HepG2 (cell line): ENCODE measurements around the gene ATG7. TPM values are rescaled to one million over a fixed set of nuclear protein-coding genes. Genes with fewer than 3 reads are reported as not detected.

ENCODE experiments used
- ATAC-seq: fragments of 200-7000 bp; cut with Tn5 transposase; 3 replicates; pipeline ENCODE4 v1.9.1; 2020; ENCODE audit warnings: mild to moderate bottlenecking, moderate library complexity
- BruUV-seq: library from RNA; stranded (reverse); fragments of 400-500 nt; replicated peaks from 2 replicates; lab custom pipeline; 2021; lab: Mats Ljungman, UMichigan
- CTCF ChIA-PET: fragments of 300-600 bp; formaldehyde crosslinking; extraction: SDS; loops from one replicate; lab custom pipeline; 2021; ENCODE audit warnings: low total read pairs, inconsistent platforms, low intra/inter-chr PET ratio; lab: Yijun Ruan, JAX
- POLR2A ChIA-PET: fragments of 350-600 bp; sonication (Branson Sonifier 250); formaldehyde crosslinking; loops from one replicate; lab custom pipeline; 2020; ENCODE audit warnings: antibody characterized with exemption, inconsistent platforms; lab: Yijun Ruan, JAX
- DNase-seq: peaks from one replicate; pipeline ENCODE4 v3.0.0-alpha.2; 2015; ENCODE audit warnings: low spot score
- FAIRE-seq: peaks from 3 replicates; lab custom pipeline; 2011; peaks lifted over from hg19 to GRCh38; lab: Jason Lieb, UNC
- H2AFZ ChIP-seq: one replicate; pipeline ENCODE4 v1.6.1; 2011; ENCODE audit warnings: low read length, inconsistent platforms
- H3K27ac ChIP-seq: fragments of 300-600 bp; 3 replicates; pipeline ENCODE4 v1.8.0; 2011; ENCODE audit warnings: mixed run types, mild to moderate bottlenecking, mixed read lengths, low read length, inconsistent platforms; ENCODE audit not compliant: insufficient read depth; ENCODE audit errors: extremely low read length
- H3K27me3 ChIP-seq, 2 experiments: fragments of 200-600 bp in 1 of 2; 2 replicates in 1 of 2; 3 replicates in 1 of 2; pipeline versions ENCODE4 v1.6.0 to v1.8.0; 2011; ENCODE audit warnings: low read length in 2 of 2, mild to moderate bottlenecking in 2 of 2, moderate library complexity in 2 of 2, inconsistent platforms in 1 of 2; ENCODE audit not compliant: insufficient read depth in 2 of 2, control insufficient read depth in 1 of 2
- H3K36me3 ChIP-seq, 2 experiments: fragments of 200-600 bp in 1 of 2; replicated peaks in 1 of 2; 2 replicates in 1 of 2; 3 replicates in 1 of 2; pipeline versions ENCODE4 v1.5.1 to v1.8.0; 2011; ENCODE audit warnings: low read length in 2 of 2, inconsistent platforms in 1 of 2; ENCODE audit not compliant: insufficient read depth in 2 of 2, control insufficient read depth in 1 of 2
- H3K4me1 ChIP-seq: 2 replicates; pipeline ENCODE4 v1.5.1; 2012; ENCODE audit warnings: low read length, inconsistent platforms; ENCODE audit not compliant: insufficient read depth
- H3K4me2 ChIP-seq: 2 replicates; pipeline ENCODE4 v1.6.0; 2011; ENCODE audit warnings: low read depth, low read length, inconsistent platforms
- H3K4me3 ChIP-seq, 3 experiments: fragments of 200-600 bp in 1 of 3; sonication (generic), shearing (Covaris generic) in 1 of 3; replicated peaks in 1 of 3; 2 replicates each; pipeline ENCODE4 v1.5.1; 2011 to 2016; ENCODE audit warnings: low read length in 3 of 3, inconsistent platforms in 2 of 3, low read depth in 2 of 3, mild to moderate bottlenecking in 2 of 3, control low read depth in 1 of 3, mixed read lengths in 1 of 3; ENCODE audit not compliant: insufficient read depth in 1 of 3
- H3K79me2 ChIP-seq: one replicate; pipeline ENCODE4 v1.6.1; 2011; ENCODE audit warnings: low read length, inconsistent platforms; ENCODE audit not compliant: insufficient read depth
- H3K9ac ChIP-seq: 2 replicates; pipeline ENCODE4 v1.6.0; 2011; ENCODE audit warnings: mild to moderate bottlenecking, low read depth, low read length, inconsistent platforms; ENCODE audit not compliant: insufficient read depth
- H3K9me3 ChIP-seq: 2 replicates; pipeline ENCODE4 v1.5.1; 2012; ENCODE audit warnings: mild to moderate bottlenecking, low read length
- H4K20me1 ChIP-seq: 2 replicates; pipeline ENCODE4 v1.6.0; 2011; ENCODE audit warnings: inconsistent platforms, mild to moderate bottlenecking, low read length, moderate library complexity; ENCODE audit not compliant: insufficient read depth
- GZF1 ChIP-seq: sonication (generic); formaldehyde crosslinking; IDR thresholded peaks from 2 replicates; pipeline ENCODE4 v1.5.1; 2020; ENCODE audit warnings: mild to moderate bottlenecking, missing genetic modification reagents
- SMC3 ChIP-seq: IDR thresholded peaks from 2 replicates; pipeline ENCODE4 v1.6.1; 2011; ENCODE audit warnings: low read length, improper control_type of control experiment
- STAG1 ChIP-seq: sonication (generic); formaldehyde crosslinking; IDR thresholded peaks from 2 replicates; pipeline ENCODE4 v1.4.0; 2020; ENCODE audit warnings: missing genetic modification reagents
- ZEB1 ChIP-seq: IDR thresholded peaks from 2 replicates; pipeline ENCODE4 v1.6.1; 2012; ENCODE audit warnings: mild to moderate bottlenecking, low read depth, inconsistent platforms; ENCODE audit not compliant: insufficient replicate concordance
- ZNF34 ChIP-seq: sonication (generic); formaldehyde crosslinking; IDR thresholded peaks from 2 replicates; pipeline ENCODE4 v1.4.0; 2020; ENCODE audit warnings: mild to moderate bottlenecking, missing genetic modification reagents, borderline replicate concordance
- ZNF770 ChIP-seq: sonication (generic); formaldehyde crosslinking; IDR thresholded peaks from 2 replicates; pipeline ENCODE4 v1.5.0; 2020; ENCODE audit warnings: mild to moderate bottlenecking, missing genetic modification reagents
- WGBS: methylation state at CpG from one replicate; pipeline ENCODE4 v1.1.6; 2017; ENCODE audit warnings: low lambda C conversion rate; 5-methylcytosine and 5-hydroxymethylcytosine counted together
- in situ Hi-C: cut with HindIII; loops from 2 replicates; pipeline ENCODE4 v1.10.0; 2017; ENCODE audit warnings: low pct_unique_long_range_greater_than_20kb; ENCODE audit not compliant: extremely low pct_ligation_motif_present
- intact Hi-C: fragments of 100-400 bp; cut with micrococcal nuclease; formaldehyde crosslinking; loops from one replicate; pipeline ENCODE4 v1.10.0; 2022; ENCODE audit not compliant: unreplicated experiment
- polyA plus RNA-seq, 8 experiments: library from polyadenylated mRNA; depleted of rRNA in 3 of 8; stranded (reverse) in 7 of 8; unstranded in 1 of 8; fragments of >200 nt; fragmentation: Illumina TruSeq in 4 of 8; extraction: Trizol in 4 of 8; gene quantifications; 2 replicates each; pipeline versions ENCODE4 v1.2.1 to v1.2.3, GENCODE V29; 2011 to 2016; ENCODE audit warnings: low read depth in 4 of 8, missing spikeins in 1 of 8, mixed read lengths in 1 of 8; ENCODE audit not compliant: insufficient read depth in 1 of 8
- total RNA-seq, 5 experiments: library from RNA; depleted of rRNA; stranded (reverse); fragments of >200 nt; fragmentation: Illumina TruSeq; extraction: Trizol; gene quantifications; 2 replicates each; pipeline ENCODE4 v1.2.3, GENCODE V29; 2016; ENCODE audit warnings: low read depth in 1 of 5
- TF ChIP-seq, protein P1 (sequence below): sonication (generic); formaldehyde crosslinking; IDR thresholded peaks from 2 replicates; pipeline ENCODE4 v1.4.0; 2020; ENCODE audit warnings: missing genetic modification reagents, mild to moderate bottlenecking, borderline replicate concordance
- TF ChIP-seq, protein P2 (sequence below): sonication (generic); formaldehyde crosslinking; IDR thresholded peaks from 2 replicates; pipeline ENCODE4 v1.5.0; 2020; ENCODE audit warnings: mild to moderate bottlenecking, missing genetic modification reagents, moderate library complexity

ATG7 gene
- total and polyA plus RNA-seq, 2 of the 13 experiments (the other 11 are each of a cell fraction or from before 2014, with no cell fraction given): 7.8 to 22.1 TPM

DNA sequence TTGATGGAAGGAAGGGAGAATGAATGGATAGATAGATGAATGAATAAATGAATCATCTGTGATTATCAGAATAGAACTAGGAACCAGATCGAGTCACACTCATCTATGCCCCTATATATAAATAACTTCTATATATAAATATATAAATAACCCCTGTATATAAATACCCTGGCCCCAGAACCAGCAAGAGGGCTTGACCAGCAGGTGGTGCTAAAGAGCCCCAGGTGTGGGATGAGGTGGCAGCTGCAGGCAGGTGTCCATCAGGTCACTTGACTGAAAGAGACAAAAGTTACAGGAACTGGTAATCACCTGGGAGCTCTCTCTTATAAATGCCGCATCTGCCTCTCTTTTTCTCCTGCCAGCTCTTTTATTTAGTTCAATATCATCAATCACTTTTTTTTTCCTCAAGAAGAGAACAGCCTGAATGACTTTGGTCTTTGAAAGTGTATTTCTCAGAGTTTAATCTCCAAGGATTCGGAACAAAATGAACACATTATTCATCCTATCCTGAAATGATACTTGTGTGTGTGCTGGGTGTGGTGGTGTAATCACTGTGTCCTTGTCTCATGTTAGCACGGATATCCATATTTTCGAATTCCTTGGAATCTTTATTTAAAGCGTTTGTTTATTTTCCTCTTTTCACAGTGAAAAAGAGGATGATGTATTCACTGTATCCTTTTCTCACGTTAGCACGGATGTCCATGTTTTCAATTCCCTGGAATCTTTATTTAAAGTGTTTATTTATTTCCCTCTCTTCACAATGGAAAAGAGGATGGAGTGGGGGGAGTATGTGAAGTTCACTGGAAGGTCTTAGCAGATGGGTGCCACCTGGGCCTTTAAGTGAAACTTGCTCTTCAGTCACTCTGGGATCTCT lies 35.4 kb upstream of the ATG7 start:
- ChIA-PET POLR2A (no interaction called here), CTCF (interaction anchor here (2.6 kb wide), 1 partner anchor 98 kb away, joined by 24 read pairs; no protein-coding TSS in a partner anchor)
- Histone ChIP-seq H3K4me1 (no peaks in the 10 kb centered on the region), H4K20me1 (no peaks in the 10 kb centered on the region), H3K27ac (no peak overlapping the region), H3K36me3 (no peaks in the 10 kb centered on the region), H3K4me3 (no peak overlapping the region), H3K4me2 (no peak overlapping the region), H2AFZ (no peak overlapping the region), H3K79me2 (no peaks in the 10 kb centered on the region), H3K9ac (no peak overlapping the region), H3K27me3 (peaks cover 0 to 3% of the 10 kb centered on the region in 2 experiments; a peak in 2 of 5 replicates), H3K9me3 (no peaks in the 10 kb centered on the region)
- BruUV-seq: no TSS peak
- TF ChIP-seq STAG1 (CRISPR knock-in tag) (peak; percentile 44), ZEB1 (peak; percentile 65), ZNF770 (CRISPR knock-in tag) (no peak), SMC3 (peak; percentile 61), GZF1 (CRISPR knock-in tag) (no peak), ZNF34 (no peak)
- TF ChIP-seq, protein P1, sequence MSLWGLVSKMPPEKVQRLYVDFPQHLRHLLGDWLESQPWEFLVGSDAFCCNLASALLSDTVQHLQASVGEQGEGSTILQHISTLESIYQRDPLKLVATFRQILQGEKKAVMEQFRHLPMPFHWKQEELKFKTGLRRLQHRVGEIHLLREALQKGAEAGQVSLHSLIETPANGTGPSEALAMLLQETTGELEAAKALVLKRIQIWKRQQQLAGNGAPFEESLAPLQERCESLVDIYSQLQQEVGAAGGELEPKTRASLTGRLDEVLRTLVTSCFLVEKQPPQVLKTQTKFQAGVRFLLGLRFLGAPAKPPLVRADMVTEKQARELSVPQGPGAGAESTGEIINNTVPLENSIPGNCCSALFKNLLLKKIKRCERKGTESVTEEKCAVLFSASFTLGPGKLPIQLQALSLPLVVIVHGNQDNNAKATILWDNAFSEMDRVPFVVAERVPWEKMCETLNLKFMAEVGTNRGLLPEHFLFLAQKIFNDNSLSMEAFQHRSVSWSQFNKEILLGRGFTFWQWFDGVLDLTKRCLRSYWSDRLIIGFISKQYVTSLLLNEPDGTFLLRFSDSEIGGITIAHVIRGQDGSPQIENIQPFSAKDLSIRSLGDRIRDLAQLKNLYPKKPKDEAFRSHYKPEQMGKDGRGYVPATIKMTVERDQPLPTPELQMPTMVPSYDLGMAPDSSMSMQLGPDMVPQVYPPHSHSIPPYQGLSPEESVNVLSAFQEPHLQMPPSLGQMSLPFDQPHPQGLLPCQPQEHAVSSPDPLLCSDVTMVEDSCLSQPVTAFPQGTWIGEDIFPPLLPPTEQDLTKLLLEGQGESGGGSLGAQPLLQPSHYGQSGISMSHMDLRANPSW (CRISPR knock-in tag): no peak
- TF ChIP-seq, protein P2, sequence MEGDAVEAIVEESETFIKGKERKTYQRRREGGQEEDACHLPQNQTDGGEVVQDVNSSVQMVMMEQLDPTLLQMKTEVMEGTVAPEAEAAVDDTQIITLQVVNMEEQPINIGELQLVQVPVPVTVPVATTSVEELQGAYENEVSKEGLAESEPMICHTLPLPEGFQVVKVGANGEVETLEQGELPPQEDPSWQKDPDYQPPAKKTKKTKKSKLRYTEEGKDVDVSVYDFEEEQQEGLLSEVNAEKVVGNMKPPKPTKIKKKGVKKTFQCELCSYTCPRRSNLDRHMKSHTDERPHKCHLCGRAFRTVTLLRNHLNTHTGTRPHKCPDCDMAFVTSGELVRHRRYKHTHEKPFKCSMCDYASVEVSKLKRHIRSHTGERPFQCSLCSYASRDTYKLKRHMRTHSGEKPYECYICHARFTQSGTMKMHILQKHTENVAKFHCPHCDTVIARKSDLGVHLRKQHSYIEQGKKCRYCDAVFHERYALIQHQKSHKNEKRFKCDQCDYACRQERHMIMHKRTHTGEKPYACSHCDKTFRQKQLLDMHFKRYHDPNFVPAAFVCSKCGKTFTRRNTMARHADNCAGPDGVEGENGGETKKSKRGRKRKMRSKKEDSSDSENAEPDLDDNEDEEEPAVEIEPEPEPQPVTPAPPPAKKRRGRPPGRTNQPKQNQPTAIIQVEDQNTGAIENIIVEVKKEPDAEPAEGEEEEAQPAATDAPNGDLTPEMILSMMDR (CRISPR knock-in tag): peak; percentile 63
- WGBS: 19% methylated on average over 8 of the region's 8 CpGs
- ATAC-seq (peak; percentile 79), DNase-seq (peak; percentile 39), FAIRE-seq (peak; percentile 43)
- intact Hi-C loops: loop anchor here (1.0 to 5.0 kb wide), 3 partner anchors 36 to 415 kb away; partner anchors contain the start of gene ATG7
- in situ Hi-C loops: loop anchor here (5.0 to 10.0 kb wide), 2 partner anchors 100 to 418 kb away; no protein-coding TSS in a partner anchor
